GM21381 (cell line): ENCODE results near the gene RANBP17.
A peak's percentile ranks its signal among the peaks of the same experiment; 100 is the strongest.

Experiments
- ATAC-seq: cut with Tn5 transposase; IDR thresholded peaks from one replicate; pipeline ENCODE4 v1.9.1; 2021; ENCODE audit warnings: mild to moderate bottlenecking, moderate library complexity; ENCODE audit not compliant: unreplicated experiment

Gene RANBP17

GRCh38 chr5:171342362-171343111 is 480.7 kb downstream of the RANBP17 start:
- peak; percentile 69 for ATAC-seq

DNA sequence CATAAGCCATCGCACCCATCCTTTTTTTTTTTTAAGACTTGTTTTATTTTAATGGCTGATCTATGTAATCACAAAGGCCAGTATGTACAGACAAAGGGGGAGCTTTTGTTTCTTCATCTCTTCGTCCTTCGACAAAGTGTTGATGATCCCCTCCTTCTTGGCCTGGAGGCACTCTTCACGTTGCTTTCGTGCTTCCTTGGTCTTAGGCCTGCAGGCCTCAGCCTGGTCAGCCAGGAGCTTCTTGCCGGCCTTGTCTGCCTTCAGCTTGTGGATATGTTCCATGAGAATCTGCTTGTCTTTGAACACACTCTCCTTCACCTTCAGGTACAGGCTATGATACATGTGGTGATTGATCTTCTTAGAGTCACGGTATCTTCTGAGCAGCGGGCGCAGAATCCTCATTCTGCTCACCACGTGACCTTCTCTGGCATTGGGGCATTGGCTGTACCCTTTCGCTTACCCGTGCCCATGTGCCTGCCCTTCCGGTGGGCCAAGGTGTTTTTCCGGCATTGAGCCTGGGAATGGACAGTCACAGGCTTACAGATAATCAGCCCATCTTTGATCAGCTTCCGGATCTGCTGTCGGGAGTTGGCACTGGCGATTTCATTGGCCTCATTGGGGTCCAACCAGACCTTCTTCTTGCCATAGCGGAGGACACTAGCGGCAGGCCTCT is 483.3 kb downstream of the RANBP17 start:
- no peak for ATAC-seq
